ENCODE results near the gene TACC2.

The TACC2 gene

DNA sequence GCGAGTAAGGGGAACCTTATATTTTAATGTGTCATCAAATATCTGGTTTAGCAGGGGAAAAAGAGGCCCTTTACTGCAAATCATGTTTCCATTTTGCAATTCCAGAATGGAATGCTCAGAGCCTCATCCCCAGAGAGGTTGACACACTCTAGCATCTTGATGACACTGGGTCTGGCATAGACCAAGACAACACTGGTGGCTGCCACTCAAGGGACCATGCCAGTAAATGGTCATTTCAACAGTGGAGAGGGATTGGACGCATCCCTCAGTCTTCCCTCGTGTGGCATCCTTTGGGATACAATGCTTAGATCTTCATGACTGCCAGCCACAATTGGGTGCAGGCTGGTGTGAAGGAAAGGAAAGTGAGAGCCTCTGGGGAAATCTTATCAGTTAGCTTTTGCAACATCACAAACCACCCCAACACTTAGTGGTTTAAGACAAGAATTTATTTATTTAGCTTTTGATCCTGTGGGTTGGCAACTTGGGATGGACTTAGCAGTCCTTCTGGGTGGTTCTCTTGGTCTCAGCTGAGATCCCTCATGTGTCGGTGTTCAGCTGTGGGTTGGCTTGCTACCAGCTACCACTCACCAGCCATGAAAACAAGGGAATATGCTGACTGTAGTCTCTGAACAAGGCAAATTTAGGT, 21.6 kb downstream of the TACC2 start:
- no peak for TF ChIP-seq ZC3H10 (CRISPR knock-in tag; IDR thresholded peaks at IDR 0.05)
- no peak for TF ChIP-seq BACH2 (CRISPR knock-in tag; IDR thresholded peaks at IDR 0.05; ENCODE audit: borderline replicate concordance)
- TF ChIP-seq ZNF70 (CRISPR knock-in tag; IDR thresholded peaks at IDR 0.05): no peak
- no peak for TF ChIP-seq ZNF565 (CRISPR knock-in tag; conservative IDR thresholded peaks at IDR 0.05; ENCODE audit: low read depth)
- TF ChIP-seq, protein P1, sequence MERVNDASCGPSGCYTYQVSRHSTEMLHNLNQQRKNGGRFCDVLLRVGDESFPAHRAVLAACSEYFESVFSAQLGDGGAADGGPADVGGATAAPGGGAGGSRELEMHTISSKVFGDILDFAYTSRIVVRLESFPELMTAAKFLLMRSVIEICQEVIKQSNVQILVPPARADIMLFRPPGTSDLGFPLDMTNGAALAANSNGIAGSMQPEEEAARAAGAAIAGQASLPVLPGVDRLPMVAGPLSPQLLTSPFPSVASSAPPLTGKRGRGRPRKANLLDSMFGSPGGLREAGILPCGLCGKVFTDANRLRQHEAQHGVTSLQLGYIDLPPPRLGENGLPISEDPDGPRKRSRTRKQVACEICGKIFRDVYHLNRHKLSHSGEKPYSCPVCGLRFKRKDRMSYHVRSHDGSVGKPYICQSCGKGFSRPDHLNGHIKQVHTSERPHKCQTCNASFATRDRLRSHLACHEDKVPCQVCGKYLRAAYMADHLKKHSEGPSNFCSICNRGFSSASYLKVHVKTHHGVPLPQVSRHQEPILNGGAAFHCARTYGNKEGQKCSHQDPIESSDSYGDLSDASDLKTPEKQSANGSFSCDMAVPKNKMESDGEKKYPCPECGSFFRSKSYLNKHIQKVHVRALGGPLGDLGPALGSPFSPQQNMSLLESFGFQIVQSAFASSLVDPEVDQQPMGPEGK (CRISPR knock-in tag; IDR thresholded peaks at IDR 0.05; ENCODE audit: borderline replicate concordance): no peak
- no peak for TF ChIP-seq TOX (CRISPR knock-in tag; IDR thresholded peaks at IDR 0.05; ENCODE audit: borderline replicate concordance)
- TF ChIP-seq ZFP3 (CRISPR knock-in tag; IDR thresholded peaks at IDR 0.05): no peak
- TF ChIP-seq CSDC2 (CRISPR knock-in tag; IDR thresholded peaks at IDR 0.05): no peak
- no peak for TF ChIP-seq ARNTL (CRISPR knock-in tag; IDR thresholded peaks at IDR 0.05; ENCODE audit: borderline replicate concordance, low read depth)
- no peak for TF ChIP-seq ZNF8 (CRISPR knock-in tag; IDR thresholded peaks at IDR 0.05)
- no peak for TF ChIP-seq SNAI2 (CRISPR knock-in tag; IDR thresholded peaks at IDR 0.05)
- no peak for TF ChIP-seq TCF4 (CRISPR knock-in tag; IDR thresholded peaks at IDR 0.05; ENCODE audit: borderline replicate concordance)
- TF ChIP-seq, protein P2, sequence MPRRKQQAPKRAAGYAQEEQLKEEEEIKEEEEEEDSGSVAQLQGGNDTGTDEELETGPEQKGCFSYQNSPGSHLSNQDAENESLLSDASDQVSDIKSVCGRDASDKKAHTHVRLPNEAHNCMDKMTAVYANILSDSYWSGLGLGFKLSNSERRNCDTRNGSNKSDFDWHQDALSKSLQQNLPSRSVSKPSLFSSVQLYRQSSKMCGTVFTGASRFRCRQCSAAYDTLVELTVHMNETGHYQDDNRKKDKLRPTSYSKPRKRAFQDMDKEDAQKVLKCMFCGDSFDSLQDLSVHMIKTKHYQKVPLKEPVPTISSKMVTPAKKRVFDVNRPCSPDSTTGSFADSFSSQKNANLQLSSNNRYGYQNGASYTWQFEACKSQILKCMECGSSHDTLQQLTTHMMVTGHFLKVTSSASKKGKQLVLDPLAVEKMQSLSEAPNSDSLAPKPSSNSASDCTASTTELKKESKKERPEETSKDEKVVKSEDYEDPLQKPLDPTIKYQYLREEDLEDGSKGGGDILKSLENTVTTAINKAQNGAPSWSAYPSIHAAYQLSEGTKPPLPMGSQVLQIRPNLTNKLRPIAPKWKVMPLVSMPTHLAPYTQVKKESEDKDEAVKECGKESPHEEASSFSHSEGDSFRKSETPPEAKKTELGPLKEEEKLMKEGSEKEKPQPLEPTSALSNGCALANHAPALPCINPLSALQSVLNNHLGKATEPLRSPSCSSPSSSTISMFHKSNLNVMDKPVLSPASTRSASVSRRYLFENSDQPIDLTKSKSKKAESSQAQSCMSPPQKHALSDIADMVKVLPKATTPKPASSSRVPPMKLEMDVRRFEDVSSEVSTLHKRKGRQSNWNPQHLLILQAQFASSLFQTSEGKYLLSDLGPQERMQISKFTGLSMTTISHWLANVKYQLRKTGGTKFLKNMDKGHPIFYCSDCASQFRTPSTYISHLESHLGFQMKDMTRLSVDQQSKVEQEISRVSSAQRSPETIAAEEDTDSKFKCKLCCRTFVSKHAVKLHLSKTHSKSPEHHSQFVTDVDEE (CRISPR knock-in tag; IDR thresholded peaks at IDR 0.05): no peak
- no peak for TF ChIP-seq ZFP30 (CRISPR knock-in tag; IDR thresholded peaks at IDR 0.05)
- no peak for TF ChIP-seq PPARA (CRISPR knock-in tag; IDR thresholded peaks at IDR 0.05; ENCODE audit: borderline replicate concordance)
- TF ChIP-seq, protein P3, sequence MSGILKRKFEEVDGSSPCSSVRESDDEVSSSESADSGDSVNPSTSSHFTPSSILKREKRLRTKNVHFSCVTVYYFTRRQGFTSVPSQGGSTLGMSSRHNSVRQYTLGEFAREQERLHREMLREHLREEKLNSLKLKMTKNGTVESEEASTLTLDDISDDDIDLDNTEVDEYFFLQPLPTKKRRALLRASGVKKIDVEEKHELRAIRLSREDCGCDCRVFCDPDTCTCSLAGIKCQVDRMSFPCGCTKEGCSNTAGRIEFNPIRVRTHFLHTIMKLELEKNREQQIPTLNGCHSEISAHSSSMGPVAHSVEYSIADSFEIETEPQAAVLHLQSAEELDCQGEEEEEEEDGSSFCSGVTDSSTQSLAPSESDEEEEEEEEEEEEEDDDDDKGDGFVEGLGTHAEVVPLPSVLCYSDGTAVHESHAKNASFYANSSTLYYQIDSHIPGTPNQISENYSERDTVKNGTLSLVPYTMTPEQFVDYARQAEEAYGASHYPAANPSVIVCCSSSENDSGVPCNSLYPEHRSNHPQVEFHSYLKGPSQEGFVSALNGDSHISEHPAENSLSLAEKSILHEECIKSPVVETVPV (CRISPR knock-in tag; IDR thresholded peaks at IDR 0.05): no peak
- TF ChIP-seq ISL1 (CRISPR knock-in tag; IDR thresholded peaks at IDR 0.05): no peak
- no peak for TF ChIP-seq OSR1 (CRISPR knock-in tag; IDR thresholded peaks at IDR 0.05)
- no peak for TF ChIP-seq ESRRG (CRISPR knock-in tag; IDR thresholded peaks at IDR 0.05)
- ATAC-seq: no peak

DNA sequence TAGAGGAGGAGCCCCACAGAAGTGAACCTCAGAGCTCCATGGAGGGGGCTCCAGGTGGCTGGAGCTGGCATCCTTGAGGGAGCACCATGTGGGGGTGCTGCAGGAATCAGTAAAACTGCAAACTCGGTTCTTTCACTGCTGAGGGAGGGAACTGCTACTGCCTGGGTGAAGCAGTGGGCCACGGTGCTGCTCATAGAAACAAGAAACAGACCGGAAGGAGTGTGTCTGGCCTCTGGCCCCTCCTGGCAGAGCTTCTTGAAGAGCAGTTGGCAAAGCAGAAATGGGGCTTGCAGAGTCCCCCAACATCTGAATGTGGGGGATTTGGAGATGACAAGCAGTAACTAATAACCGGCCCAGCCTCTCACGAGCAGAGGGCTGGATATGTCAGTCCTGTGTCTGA, 23.8 kb downstream of the TACC2 start:
- no peak for ATAC-seq
- TF ChIP-seq GLIS3 (CRISPR knock-in tag; IDR thresholded peaks at IDR 0.05): no peak
- no peak for TF ChIP-seq ARNTL (CRISPR knock-in tag; IDR thresholded peaks at IDR 0.05; ENCODE audit: borderline replicate concordance, low read depth)
- TF ChIP-seq, protein P3 (CRISPR knock-in tag; IDR thresholded peaks at IDR 0.05): no peak
- TF ChIP-seq, protein P4, sequence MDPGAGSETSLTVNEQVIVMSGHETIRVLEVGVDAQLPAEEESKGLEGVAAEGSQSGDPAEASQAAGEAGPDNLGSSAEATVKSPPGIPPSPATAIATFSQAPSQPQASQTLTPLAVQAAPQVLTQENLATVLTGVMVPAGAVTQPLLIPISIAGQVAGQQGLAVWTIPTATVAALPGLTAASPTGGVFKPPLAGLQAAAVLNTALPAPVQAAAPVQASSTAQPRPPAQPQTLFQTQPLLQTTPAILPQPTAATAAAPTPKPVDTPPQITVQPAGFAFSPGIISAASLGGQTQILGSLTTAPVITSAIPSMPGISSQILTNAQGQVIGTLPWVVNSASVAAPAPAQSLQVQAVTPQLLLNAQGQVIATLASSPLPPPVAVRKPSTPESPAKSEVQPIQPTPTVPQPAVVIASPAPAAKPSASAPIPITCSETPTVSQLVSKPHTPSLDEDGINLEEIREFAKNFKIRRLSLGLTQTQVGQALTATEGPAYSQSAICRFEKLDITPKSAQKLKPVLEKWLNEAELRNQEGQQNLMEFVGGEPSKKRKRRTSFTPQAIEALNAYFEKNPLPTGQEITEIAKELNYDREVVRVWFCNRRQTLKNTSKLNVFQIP (CRISPR knock-in tag; IDR thresholded peaks at IDR 0.05; ENCODE audit: borderline replicate concordance, low read depth): no peak
- no peak for TF ChIP-seq ESRRG (CRISPR knock-in tag; IDR thresholded peaks at IDR 0.05)
- no peak for TF ChIP-seq ZC3H10 (CRISPR knock-in tag; IDR thresholded peaks at IDR 0.05)
- no peak for TF ChIP-seq TCF4 (CRISPR knock-in tag; IDR thresholded peaks at IDR 0.05; ENCODE audit: borderline replicate concordance)

All from SK-N-SH treated with all-trans-retinoic acid at 6 μM for 48 hours (cell line).